Kidney tubule cell (primary cell): ENCODE data around the gene CAD.

ENCODE experiments used
- DNase-seq: peaks from one replicate; pipeline ENCODE4 v3.0.0-alpha.2; 2018; ENCODE audit warnings: low spot score

The CAD gene

DNA sequence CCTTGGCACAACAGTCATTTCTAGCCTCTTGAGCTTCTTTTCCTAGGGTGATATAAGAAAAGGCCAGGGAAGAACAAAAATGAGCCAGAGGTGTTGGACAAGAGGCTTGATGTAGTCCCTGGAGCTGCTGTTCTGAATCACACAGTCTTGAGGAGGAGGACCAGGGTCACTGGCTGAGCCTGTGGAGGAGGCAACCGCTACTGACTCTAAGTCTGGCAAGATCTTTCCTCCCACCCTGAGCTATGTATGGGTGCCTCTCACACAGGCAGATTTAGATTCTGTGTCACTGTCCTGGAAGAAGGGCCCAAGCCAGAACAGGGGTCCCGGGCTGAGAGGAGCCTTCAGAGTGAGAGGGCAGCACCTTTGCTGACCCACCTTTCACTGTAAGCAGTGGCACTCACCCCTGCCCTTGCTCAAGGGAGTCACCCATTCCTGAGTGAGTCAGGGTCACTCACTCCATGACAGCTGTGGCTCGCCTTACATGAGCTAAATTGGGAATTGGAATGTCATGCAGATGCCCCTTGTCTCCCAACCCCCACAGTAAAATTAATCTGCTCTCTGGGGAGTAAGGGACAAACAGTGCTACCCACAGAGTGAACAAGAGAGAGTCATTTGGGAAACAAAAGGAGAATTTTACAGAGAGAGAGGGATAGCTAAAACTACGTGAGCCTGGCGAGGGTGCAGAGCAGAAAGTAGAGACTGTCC, 64.8 kb downstream of the CAD start, which contains the start of gene TRIM54:
Gene TRIM54, plus strand, starts transcription at position 575 of the 705 bp plus-strand sequence. CDS start 303 bp downstream, outside the sequence.
- peak; percentile 45 for DNase-seq

DNA sequence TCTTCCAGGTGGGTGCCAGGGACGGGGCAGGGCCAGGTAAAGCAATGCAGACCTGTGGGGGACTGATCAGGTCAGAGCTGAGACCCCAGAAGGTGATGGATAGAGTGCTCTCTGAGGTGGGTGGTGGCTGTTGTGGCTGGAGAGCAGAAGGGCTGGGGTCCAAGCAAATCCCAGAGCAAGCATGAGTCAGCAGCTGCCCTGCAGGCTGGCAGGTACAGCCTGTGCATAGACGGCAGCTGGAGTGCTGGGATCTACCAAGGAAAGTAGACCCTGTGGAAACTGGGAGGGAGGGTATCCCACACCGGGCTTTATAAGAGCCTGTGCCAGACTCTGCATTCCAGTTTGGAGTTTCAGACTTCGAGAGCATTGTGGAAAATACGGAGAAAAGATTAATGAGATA, 65.7 kb downstream of the CAD start:
- DNase-seq = no peak

DNA sequence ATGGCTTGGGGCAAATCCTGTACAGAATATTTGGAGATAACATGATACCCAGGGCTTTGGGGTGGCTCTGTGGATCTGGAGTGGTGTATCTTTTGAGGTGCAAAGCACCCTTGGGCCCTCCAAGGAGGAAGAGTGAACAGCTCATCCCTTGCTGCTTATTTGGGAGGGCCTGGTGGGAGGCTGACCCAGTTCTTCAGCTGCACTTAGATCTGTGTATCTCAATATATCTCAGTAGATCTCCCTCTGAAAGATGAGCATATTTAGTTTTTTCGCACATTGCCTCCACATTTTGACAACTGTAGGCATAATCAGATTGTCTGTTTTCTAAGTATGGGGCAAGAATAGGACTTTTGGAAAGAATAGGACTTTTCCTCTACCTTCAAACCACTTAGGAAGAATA, 67.8 kb downstream of the CAD start:
- DNase-seq = no peak

DNA sequence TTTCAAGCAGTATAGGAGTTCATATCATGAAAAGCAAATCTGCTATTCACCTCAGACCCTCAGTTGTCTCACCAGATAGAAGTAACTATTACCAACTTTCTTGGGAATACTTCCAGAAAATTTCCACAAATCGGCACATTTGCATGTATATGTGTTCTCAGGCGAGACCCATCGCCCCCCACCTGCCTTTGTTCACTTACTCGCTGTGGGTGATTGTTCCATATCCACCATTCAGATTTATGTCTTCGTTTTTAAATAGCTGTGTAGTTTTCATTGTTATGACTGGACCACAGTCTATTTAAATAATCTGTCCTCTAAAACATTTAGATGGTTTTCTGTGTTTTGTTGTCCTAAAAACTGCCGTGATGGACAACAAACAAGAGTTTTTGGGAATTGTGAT, 68.3 kb downstream of the CAD start:
- no peak for DNase-seq

DNA sequence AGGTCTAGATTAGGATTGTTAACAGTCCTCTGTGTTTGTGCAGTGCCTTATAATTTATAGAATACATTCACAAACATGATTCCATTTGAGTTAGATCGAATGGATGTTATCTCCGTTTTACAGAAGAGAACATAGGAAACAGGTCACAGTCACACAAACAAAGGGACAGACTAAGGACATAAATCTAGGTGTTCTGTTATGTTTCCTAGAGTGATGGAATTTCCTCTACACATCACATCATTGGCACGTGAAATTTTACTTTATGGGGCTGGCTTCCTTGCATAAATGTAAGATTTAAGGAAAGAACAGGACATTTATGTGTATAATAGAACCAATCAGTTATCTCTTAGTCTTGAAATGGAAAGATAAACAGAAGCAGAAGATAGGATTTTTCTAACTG, 71.4 kb downstream of the CAD start:
- no peak for DNase-seq

DNA sequence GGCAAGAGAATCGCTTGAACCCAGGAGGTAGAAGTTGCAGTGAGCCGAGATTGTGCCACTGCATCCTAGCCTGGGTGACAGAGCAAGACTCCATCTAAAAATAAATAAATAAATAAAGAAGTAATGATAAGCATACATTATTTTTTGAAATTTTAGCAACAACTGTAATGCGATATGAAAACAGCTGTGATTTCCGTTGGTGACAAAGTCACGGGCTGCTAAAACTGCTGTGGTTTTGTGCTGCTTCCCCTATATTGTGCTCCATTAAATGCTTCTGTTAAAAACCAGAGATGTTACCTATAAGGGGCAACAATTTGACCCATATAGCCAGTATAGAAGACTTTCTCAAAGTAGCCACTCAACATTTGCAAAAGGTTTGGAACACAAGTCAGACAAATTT, 73.4 kb downstream of the CAD start:
- DNase-seq = no peak

DNA sequence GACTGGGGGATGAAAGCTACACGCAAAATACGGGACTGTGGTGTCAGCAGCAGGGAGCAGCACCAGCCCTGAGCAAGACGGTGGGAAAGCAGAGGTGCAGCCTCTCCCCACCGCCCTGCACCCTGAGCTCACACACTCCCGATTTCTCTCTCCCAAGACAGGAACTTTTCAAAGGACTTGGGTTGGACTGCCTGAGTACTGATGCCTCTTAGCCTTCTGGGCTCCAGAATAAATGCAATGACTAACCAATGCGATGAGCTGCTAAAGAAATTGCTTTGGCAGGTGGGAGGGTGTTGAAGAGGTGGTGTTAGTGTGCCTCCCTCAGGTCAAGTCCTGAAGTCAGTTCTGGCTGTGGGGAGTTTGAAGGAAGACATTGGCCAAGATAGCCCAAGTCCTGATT, 74.7 kb downstream of the CAD start:
- no peak for DNase-seq
